ENCODE data around the gene HSPA9. TPM values are rescaled to one million over a fixed set of nuclear protein-coding genes. Genes with fewer than 3 reads are reported as not detected.

The HSPA9 gene
- total and polyA plus RNA-seq, 2 of the 8 experiments (the other 6 are each of a cell fraction or from before 2014, with no cell fraction given): 191 to 395 TPM

- Histone ChIP-seq H2BK5ac (ENCODE audit: low read depth, low read length) (no peak overlapping the region), H4K8ac (ENCODE audit: extremely low read depth, insufficient read depth, low read length) (no peak overlapping the region), H3K18ac (ENCODE audit: extremely low read depth, low read length) (no peak overlapping the region), H3K4me1 (replicated peaks in 1 of 4; ENCODE audit: control insufficient read depth in 3 of 4, insufficient read depth in 4 of 4, low read length in 3 of 4) (peaks cover 0 to 3% (median 0%) of the 10 kb centered on the region in 4 experiments; a peak in 3 of 7 replicates), H2AFZ (ENCODE audit: low read length) (no peak overlapping the region), H2BK120ac (replicated peaks; ENCODE audit: low read depth, low read length) (no peak overlapping the region), H3K14ac (ENCODE audit: insufficient read length) (no peak overlapping the region), H2BK20ac (ENCODE audit: low read length) (no peak overlapping the region), H3K56ac (replicated peaks; ENCODE audit: insufficient read length, low read depth, low read length) (no peak overlapping the region), H3K23me2 (ENCODE audit: low read depth, low read length) (0 out of 2 replicates have a peak, but pooled peaks cover 2% of the 10 kb centered on the region), H2BK15ac (ENCODE audit: low read length) (no peak overlapping the region), H3K9me3 (ENCODE audit: insufficient read depth in 2 of 2, low read depth in 1 of 2, low read length in 1 of 2) (no peaks in the 10 kb centered on the region), H3K27me3 (replicated peaks in 1 of 4; ENCODE audit: control insufficient read depth in 3 of 4, extremely low read depth in 1 of 4, insufficient read depth in 3 of 4, low read length in 3 of 4) (no peaks in the 10 kb centered on the region), H3K4me3 (ENCODE audit: extremely low read depth in 1 of 4, insufficient read depth in 2 of 4, low read depth in 3 of 4, low read length in 4 of 4) (peak overlapping the region in 2 of 4 experiments; percentile 85 to 98; a peak in 1 of 8 replicates), H4K5ac (ENCODE audit: insufficient read length, low read depth, low read length) (no peak overlapping the region), H3K36me3 (ENCODE audit: control insufficient read depth in 2 of 4, insufficient read depth in 4 of 4, low read length in 3 of 4) (peaks cover 35 to 59% (median 49%) of the 10 kb centered on the region in 4 experiments), H3K79me2 (ENCODE audit: control insufficient read depth in 1 of 2, insufficient read depth in 2 of 2, low read length in 2 of 2) (peaks cover 22 to 63% of the 10 kb centered on the region in 2 experiments), H3K4me2 (ENCODE audit: insufficient read depth in 1 of 2, low read depth in 2 of 2, low read length in 2 of 2) (peak overlapping the region in 1 of 2 experiments; percentile 38; a peak in 2 of 4 replicates), H2AK5ac (ENCODE audit: low read depth, low read length) (no peak overlapping the region), H3K27ac (ENCODE audit: low read depth, low read length) (no peak overlapping the region), H3K23ac (ENCODE audit: insufficient read length) (no peak overlapping the region), H4K91ac (replicated peaks; ENCODE audit: insufficient read length, low read length) (no peak overlapping the region), H4K20me1 (replicated peaks in 1 of 2; ENCODE audit: control insufficient read depth in 1 of 2, insufficient read depth in 2 of 2, low read length in 2 of 2) (peaks cover 0 to 6% of the 10 kb centered on the region in 2 experiments), H3K79me1 (ENCODE audit: low read depth, low read length) (peaks cover 3% of the 10 kb centered on the region; the same call in 1 of the 2 replicates), H3K4ac (replicated peaks; ENCODE audit: insufficient read length, low read depth, low read length) (no peak overlapping the region), H3K9ac (replicated peaks in 1 of 4; ENCODE audit: extremely low read depth in 1 of 4, low read depth in 3 of 4, low read length in 3 of 4) (no peak overlapping the region), H2BK12ac (ENCODE audit: low read depth, low read length) (no peak overlapping the region)
- FAIRE-seq (no peak), DNase-seq (ENCODE audit: low read depth in 1 of 2, low spot score in 2 of 2) (no peak)
- ChIA-PET CTCF (ENCODE audit: partially characterized antibody) (no interaction called here), POLR2A (ENCODE audit: partially characterized antibody) (interaction anchor here (1.0 to 24.2 kb wide), 6 partner anchors 9 to 700 kb away, joined by 3 to 1018 read pairs (median 26); partner anchors contain the start of genes EGR1 and ETF1)
- TF ChIP-seq CEBPB (IDR thresholded peaks at IDR 0.05; ENCODE audit: low read depth, low read length) (no peak), ZNF274 (IDR thresholded peaks at IDR 0.05; ENCODE audit: borderline replicate concordance, extremely low read depth, low read length) (no peak), KDM1A (IDR thresholded peaks at IDR 0.05; ENCODE audit: borderline replicate concordance, low read length) (no peak), RAD21 (IDR thresholded peaks at IDR 0.05 in 1 of 2, conservative IDR thresholded peaks at IDR 0.05 in 1 of 2; ENCODE audit: low read depth in 2 of 2, low read length in 2 of 2) (no peak), CTBP2 (IDR thresholded peaks at IDR 0.05; ENCODE audit: borderline replicate concordance, insufficient read depth, insufficient read length, low read length) (no peak), GABPA (IDR thresholded peaks at IDR 0.05; ENCODE audit: borderline replicate concordance, insufficient read depth, low read length) (no peak), CHD1 (IDR thresholded peaks at IDR 0.05; ENCODE audit: low read depth, low read length) (no peak), TAF7 (optimal IDR thresholded peaks at IDR 0.05; ENCODE audit: borderline replicate concordance, low read depth, low read length) (no peak), EGR1 (IDR thresholded peaks at IDR 0.05; ENCODE audit: borderline replicate concordance, low read depth, low read length) (no peak), USF2 (IDR thresholded peaks at IDR 0.05; ENCODE audit: low read length) (no peak), TEAD4 (IDR thresholded peaks at IDR 0.05; ENCODE audit: low read depth, low read length) (no peak)
- 83% methylated on average over 8 of the region's 8 CpGs; no CpG with 5 or more reads in 1 of the 2 experiments for WGBS, 2 experiments (ENCODE audit: extremely low coverage in 1 of 2, insufficient coverage in 1 of 2, insufficient read length in 1 of 2, insufficient replicate concordance in 2 of 2, low coverage in 1 of 2, low lambda C conversion rate in 2 of 2, missing lambda C conversion rate in 1 of 2)
Measured at GRCh38 chr5:138573223-138573622, 2.0 kb downstream of the HSPA9 start.
